Testis (tissue), 2 donors: ENCODE measurements around the gene CCT8.

Source experiments
- CTCF ChIP-seq, 3 experiments: fragments of 450-650 bp in 2 of 3; fragments of 200-600 bp in 1 of 3; sonication (generic) in 1 of 3; IDR thresholded peaks; one replicate each; pipeline ENCODE4 v1.5.1; 2016 to 2019; ENCODE audit warnings: antibody characterized with exemption in 3 of 3, mild to moderate bottlenecking in 2 of 3, moderate library complexity in 1 of 3
- POLR2A ChIP-seq: fragments of 450-650 bp; IDR thresholded peaks from one replicate; pipeline ENCODE4 v1.6.1; 2017; ENCODE audit warnings: antibody characterized with exemption, mild to moderate bottlenecking, moderate library complexity

DNA sequence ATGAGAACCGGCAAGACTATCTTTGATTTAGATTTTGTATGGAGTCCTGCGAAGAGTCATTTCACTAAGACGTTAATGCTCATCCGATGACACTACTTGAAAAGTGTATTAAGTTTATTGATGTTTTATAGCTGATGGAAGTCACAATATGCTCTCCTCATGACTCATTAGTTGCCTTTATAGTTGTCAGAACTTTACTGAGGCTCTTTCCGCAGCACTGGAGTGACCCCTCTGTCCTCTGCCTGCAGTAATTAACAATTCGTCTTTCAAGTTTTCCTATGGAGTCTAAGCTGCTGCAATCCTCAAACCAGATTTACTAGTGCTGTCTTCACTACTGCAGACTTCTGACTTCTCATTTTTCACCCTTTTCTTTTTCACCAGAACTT is 48.1 kb downstream of the CCT8 start:
- TF ChIP-seq CTCF (IDR thresholded peaks at IDR 0.05) (no peak), POLR2A (no peak)
